ENCODE results near the gene TBC1D2B.

GRCh38 chr15:78103406-78104118 is 26.1 kb upstream of the TBC1D2B start:
- TF ChIP-seq POLR2A (IDR thresholded peaks at IDR 0.05) (no peak), CTCF (IDR thresholded peaks at IDR 0.05) (no peak)

Data from body of pancreas (tissue), 4 donors.